ENCODE data around the gene CPA2. TPM values are rescaled to one million over a fixed set of nuclear protein-coding genes. Genes with fewer than 3 reads are reported as not detected.
A peak's percentile ranks its signal among the peaks of the same experiment; 100 is the strongest.
"Not testable (repeated sequence)": the region's sequence is repeated elsewhere in the genome, so short reads cannot be mapped to it uniquely, and the experiment has no call there.

The CPA2 gene
- total RNA-seq, 2 experiments from 2014 or later = not detected

DNA sequence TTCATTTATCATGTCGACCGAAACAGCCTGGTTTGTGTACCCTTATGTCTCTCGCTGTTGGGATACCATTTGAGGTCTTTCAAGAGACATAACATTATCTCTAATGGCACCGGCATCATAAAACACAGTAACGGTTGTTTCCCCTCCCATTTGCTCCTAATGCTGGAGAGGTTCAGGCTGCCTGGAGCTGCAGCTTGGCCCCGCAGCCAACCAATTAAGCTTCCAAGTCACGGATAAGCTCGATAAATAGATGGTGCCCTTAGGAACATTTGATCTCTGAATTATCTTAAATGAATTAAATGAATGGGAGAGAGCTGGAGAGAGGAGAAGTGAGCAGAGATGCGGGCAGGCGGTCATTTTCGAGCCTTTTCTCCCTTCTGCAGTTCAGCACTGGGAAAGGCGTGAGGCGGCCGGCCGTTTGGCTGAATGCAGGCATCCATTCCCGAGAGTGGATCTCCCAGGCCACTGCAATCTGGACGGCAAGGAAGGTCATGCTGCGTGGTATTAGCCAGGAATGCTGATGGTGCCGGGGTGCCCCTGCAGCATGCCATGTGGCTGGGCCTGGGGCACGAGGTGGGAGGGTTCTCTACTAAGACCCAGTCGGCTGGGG, 38.9 kb downstream of the CPA2 start:
- POLR2A ChIA-PET = no interaction called here
- CTCF ChIA-PET = interaction anchor here (1.2 kb wide), 1 partner anchor 9 kb away, joined by 3 read pairs; no protein-coding TSS in a partner anchor
- H3K36me3 Mint-ChIP-seq (ENCODE audit: low read depth) = no peaks in the 10 kb centered on the region
- intact Hi-C loops (cut with micrococcal nuclease) = no loop called here
- no peak for DNase-seq
- no peak overlapping the region for H3K4me3 Mint-ChIP-seq
- H3K27ac Mint-ChIP-seq = no peak overlapping the region
- peaks cover 3% of the 10 kb centered on the region for H3K4me1 Mint-ChIP-seq (ENCODE audit: low read depth)
- ATAC-seq = no peak
- H3K9me3 Mint-ChIP-seq = no peaks in the 10 kb centered on the region
- H3K27me3 Mint-ChIP-seq = no peaks in the 10 kb centered on the region
- TF ChIP-seq, protein P1, sequence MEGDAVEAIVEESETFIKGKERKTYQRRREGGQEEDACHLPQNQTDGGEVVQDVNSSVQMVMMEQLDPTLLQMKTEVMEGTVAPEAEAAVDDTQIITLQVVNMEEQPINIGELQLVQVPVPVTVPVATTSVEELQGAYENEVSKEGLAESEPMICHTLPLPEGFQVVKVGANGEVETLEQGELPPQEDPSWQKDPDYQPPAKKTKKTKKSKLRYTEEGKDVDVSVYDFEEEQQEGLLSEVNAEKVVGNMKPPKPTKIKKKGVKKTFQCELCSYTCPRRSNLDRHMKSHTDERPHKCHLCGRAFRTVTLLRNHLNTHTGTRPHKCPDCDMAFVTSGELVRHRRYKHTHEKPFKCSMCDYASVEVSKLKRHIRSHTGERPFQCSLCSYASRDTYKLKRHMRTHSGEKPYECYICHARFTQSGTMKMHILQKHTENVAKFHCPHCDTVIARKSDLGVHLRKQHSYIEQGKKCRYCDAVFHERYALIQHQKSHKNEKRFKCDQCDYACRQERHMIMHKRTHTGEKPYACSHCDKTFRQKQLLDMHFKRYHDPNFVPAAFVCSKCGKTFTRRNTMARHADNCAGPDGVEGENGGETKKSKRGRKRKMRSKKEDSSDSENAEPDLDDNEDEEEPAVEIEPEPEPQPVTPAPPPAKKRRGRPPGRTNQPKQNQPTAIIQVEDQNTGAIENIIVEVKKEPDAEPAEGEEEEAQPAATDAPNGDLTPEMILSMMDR (IDR thresholded peaks at IDR 0.05) = no peak

- ATAC-seq = no peak
- TF ChIP-seq, protein P1 (IDR thresholded peaks at IDR 0.05) = no peak
- H3K36me3 Mint-ChIP-seq (ENCODE audit: low read depth) = no peaks in the 10 kb centered on the region
- POLR2A ChIA-PET = no interaction called here
- H3K4me1 Mint-ChIP-seq (ENCODE audit: low read depth) = peaks cover 3% of the 10 kb centered on the region
- intact Hi-C loops (cut with micrococcal nuclease) = no loop called here
- no peaks in the 10 kb centered on the region for H3K27me3 Mint-ChIP-seq
- no peak for DNase-seq
- H3K9me3 Mint-ChIP-seq = no peaks in the 10 kb centered on the region
- CTCF ChIA-PET = interaction anchor here (0.6 kb wide), 1 partner anchor 139 kb away, joined by 3 read pairs; no protein-coding TSS in a partner anchor
- H3K27ac Mint-ChIP-seq = no peak overlapping the region
- no peak overlapping the region for H3K4me3 Mint-ChIP-seq
Observed at GRCh38 chr7:130309986-130310385, 43.3 kb downstream of the CPA2 start.

- ATAC-seq (no peak), DNase-seq (no peak)
- Mint-ChIP-seq H3K9me3 (no peaks in the 10 kb centered on the region), H3K4me1 (ENCODE audit: low read depth) (peaks cover 3% of the 10 kb centered on the region), H3K36me3 (ENCODE audit: low read depth) (no peaks in the 10 kb centered on the region), H3K27me3 (no peaks in the 10 kb centered on the region), H3K4me3 (no peak overlapping the region), H3K27ac (no peak overlapping the region)
- intact Hi-C loops (cut with micrococcal nuclease) = no loop called here
- ChIA-PET POLR2A (no interaction called here), CTCF (no interaction called here)
- TF ChIP-seq, protein P1 (IDR thresholded peaks at IDR 0.05) = no peak
Observed at GRCh38 chr7:130314305-130314704, 47.6 kb downstream of the CPA2 start.

GRCh38 chr7:130319541-130319940, 52.9 kb downstream of the CPA2 start:
- Mint-ChIP-seq H3K4me3 (no peak overlapping the region), H3K4me1 (ENCODE audit: low read depth) (no peaks in the 10 kb centered on the region), H3K27me3 (no peaks in the 10 kb centered on the region), H3K27ac (no peak overlapping the region), H3K36me3 (ENCODE audit: low read depth) (no peaks in the 10 kb centered on the region), H3K9me3 (no peaks in the 10 kb centered on the region)
- POLR2A ChIA-PET = no interaction called here
- ATAC-seq (no peak), DNase-seq (no peak)
- CTCF ChIA-PET = no interaction called here
- intact Hi-C loops (cut with micrococcal nuclease) = no loop called here
- TF ChIP-seq, protein P1 (IDR thresholded peaks at IDR 0.05) = no peak

DNA sequence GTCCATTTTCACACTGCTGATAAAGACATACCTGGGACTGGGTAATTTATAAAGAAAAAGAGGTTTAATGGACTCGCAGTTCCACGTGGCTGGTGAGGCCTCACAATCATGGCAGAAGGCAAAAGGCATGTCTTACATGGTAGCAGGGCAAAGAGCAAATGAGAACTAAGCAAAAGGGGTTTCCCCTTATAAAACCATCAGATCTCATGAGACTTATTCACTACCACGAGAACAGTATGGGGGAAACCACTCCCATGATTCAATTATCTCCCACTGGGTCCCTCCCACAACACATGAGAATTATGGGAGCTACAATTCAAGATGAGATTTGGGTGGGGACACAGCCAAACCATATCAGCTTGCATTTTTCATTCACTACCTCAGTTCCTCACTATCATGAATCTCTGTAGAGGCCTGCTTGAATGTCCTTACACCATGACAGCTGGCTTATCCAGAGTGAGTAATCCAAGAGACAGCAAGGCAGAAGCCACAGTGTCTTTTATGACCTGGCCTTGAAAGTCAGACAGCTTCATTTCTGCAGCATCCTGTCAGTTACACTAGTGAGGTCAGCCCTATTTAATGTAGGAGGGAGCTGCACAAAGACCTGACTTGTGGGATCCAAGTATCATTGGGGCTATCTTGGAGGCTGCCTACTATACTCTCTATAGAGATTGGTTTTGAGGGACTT, 55.0 kb downstream of the CPA2 start:
- H3K27ac Mint-ChIP-seq; H3K36me3 Mint-ChIP-seq (ENCODE audit: low read depth); CTCF ChIA-PET; intact Hi-C loops (cut with micrococcal nuclease); H3K9me3 Mint-ChIP-seq; H3K4me3 Mint-ChIP-seq; H3K4me1 Mint-ChIP-seq (ENCODE audit: low read depth); DNase-seq; POLR2A ChIA-PET; H3K27me3 Mint-ChIP-seq: not testable (repeated sequence)
- ATAC-seq = peak; percentile 61

Data from activated CD8-positive, alpha-beta T cell treated with anti-CD3 and anti-CD28 coated beads for 36 hours (primary cell).